Measurements from ENCODE around the gene LARGE1.

DNA sequence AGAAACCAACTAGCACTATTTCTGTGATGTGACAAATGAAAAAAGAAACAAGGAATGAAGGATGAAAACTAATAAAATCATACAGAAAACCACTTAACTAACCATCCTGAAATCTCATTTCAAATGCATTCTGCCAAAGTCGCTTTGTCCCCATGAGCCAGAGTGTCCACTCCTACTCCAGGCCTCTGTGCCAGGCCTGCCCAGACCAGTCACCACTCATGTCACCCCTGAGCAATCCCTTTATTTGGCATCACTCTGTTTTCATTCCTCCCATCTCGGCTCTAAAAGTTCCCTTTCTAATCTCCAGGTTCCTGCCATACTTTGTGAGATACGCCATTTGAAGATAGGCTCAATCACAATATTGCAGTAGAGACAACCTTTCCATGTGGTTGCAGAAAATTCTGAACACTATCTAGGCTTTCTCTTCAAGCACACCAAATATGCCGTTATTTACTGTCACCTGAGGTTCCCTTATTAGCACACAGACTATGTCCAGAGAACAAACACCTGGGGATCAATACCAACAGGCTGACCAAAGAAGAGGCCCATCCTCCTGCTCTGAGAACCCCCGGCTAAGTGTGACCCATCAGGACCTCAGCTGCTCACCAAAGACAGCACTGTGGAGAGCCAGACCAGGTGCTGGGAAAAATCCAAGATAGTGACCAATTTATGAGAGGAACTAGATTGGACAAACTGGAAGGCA, 202.4 kb downstream of the LARGE1 start:
- TF ChIP-seq POLR2A (IDR thresholded peaks at IDR 0.05) (no peak), CTCF (IDR thresholded peaks at IDR 0.05) (no peak)
